Adrenal gland (tissue), 12 donors: ENCODE measurements around the gene CHM. TPM values are rescaled to one million over a fixed set of nuclear protein-coding genes. Genes with fewer than 3 reads are reported as not detected.
A peak's percentile ranks its signal among the peaks of the same experiment; 100 is the strongest.

Experiments
- DNase-seq, 7 donors: peaks; one replicate each; pipeline ENCODE4 v3.0.0-alpha.2; 2019 to 2020
- H3K27ac ChIP-seq, 5 donors: fragments of 200-600 bp; sonication (generic) in 4 of 5; 1 replicate in 3 of 5; 2 replicates in 2 of 5; pipeline versions ENCODE4 v1.5.1 to v1.8.0; 2016 to 2020; ENCODE audit warnings: mild to moderate bottlenecking in 1 of 5
- H3K27me3 ChIP-seq: fragments of 200-600 bp; 2 replicates; pipeline ENCODE4 v1.8.0; 2021
- H3K36me3 ChIP-seq, 2 donors: fragments of 200-600 bp; replicated peaks in 1 of 2; 1 replicate in 1 of 2; 2 replicates in 1 of 2; pipeline versions ENCODE4 v1.5.1 to v1.8.0; 2018 to 2022
- H3K4me1 ChIP-seq, 2 donors: fragments of 200-600 bp; replicated peaks in 1 of 2; 1 replicate in 1 of 2; 2 replicates in 1 of 2; pipeline versions ENCODE4 v1.5.1 to v1.8.0; 2018 to 2021
- H3K4me3 ChIP-seq, 4 donors: fragments of 200-600 bp; sonication (generic) in 3 of 4; one replicate each; pipeline ENCODE4 v1.5.1; 2016 to 2018
- H3K9me3 ChIP-seq, 3 donors: fragments of 200-600 bp; sonication (generic) in 1 of 3; replicated peaks in 1 of 3; 1 replicate in 2 of 3; 2 replicates in 1 of 3; pipeline versions ENCODE4 v1.5.1 to v1.8.0; 2016 to 2021
- POLR2A ChIP-seq, 2 donors: fragments of 450-650 bp; IDR thresholded peaks; one replicate each; pipeline ENCODE4 v1.6.1; 2017; ENCODE audit warnings: antibody characterized with exemption in 2 of 2, mild to moderate bottlenecking in 2 of 2, moderate library complexity in 1 of 2
- WGBS, 4 donors: extraction: QIAGEN DNeasy Blood & Tissue Kit in 2 of 4; methylation state at CpG; one replicate each; pipeline versions ENCODE4 v1.1.5 to v1.1.7; 2013 to 2017; 5-methylcytosine and 5-hydroxymethylcytosine counted together
- intact Hi-C, 2 donors: fragments of 100-400 bp; cut with DNase I; formaldehyde crosslinking; loops; one replicate each; pipeline versions ENCODE4 v1.14.1 to v1.15.0; 2022 to 2023
- microRNA counts, 2 donors: library from miRNA; unstranded; fragments of <30 nt; microRNA quantifications; one replicate each; lab custom pipeline; 2016
- microRNA-seq, 3 donors: library from miRNA; unstranded; fragments of <30 nt; microRNA quantifications; one replicate each; pipeline ENCODE4, GENCODE V29; 2017 to 2020
- polyA plus RNA-seq, 3 donors: library from polyadenylated mRNA; stranded (reverse); fragments of 200-250 nt in 2 of 3; fragments of 350-450 nt in 1 of 3; fragmentation: Illumina TruSeq in 1 of 3; extraction: RNeasy Lipid Tissue Mini Kit (QIAGEN cat#74804) in 1 of 3; gene quantifications; one replicate each; pipeline ENCODE4 v1.2.3, GENCODE V29; 2013 to 2014
- small RNA-seq, 2 donors: library from RNA; depleted of rRNA; stranded (forward); fragments of <200 nt; gene quantifications; one replicate each; pipeline ENCODE3, GENCODE V24; 2016
- total RNA-seq, 9 donors: library from RNA; depleted of rRNA in 4 of 9; stranded (reverse); fragments of >200 nt in 4 of 9; fragments of 120-200 nt in 1 of 9; fragmentation: NEBNext Ultra II Directional in 1 of 9; extraction: Animal tissue kit (Norgen Biotek cat#: 25700) in 1 of 9; gene quantifications; one replicate each; pipeline versions ENCODE4 v1.1.0 to v1.2.4, GENCODE V29; 2013 to 2023
- TF ChIP-seq, protein P1 (sequence below), 6 experiments: fragments of 450-650 bp in 4 of 6; fragments of 200-600 bp in 2 of 6; sonication (generic) in 1 of 6; IDR thresholded peaks; 1 replicate in 5 of 6; 2 replicates in 1 of 6; pipeline versions ENCODE4 v1.5.1 to v1.8.0; 2016 to 2021; ENCODE audit warnings: antibody characterized with exemption in 6 of 6, mild to moderate bottlenecking in 2 of 6, moderate library complexity in 1 of 6
- donor health status: healthy with polysubstance abuse.
- donor health status: Bipolar disorder and iron deficiency.
- donor health status: DM: yes; HTN: yes; CAD: no.
- donor health status: DM: no; HTN: no; CAD: no.
- donor health status: DM: no; HTN: no; CAD: no.
- donor health status: DM: yes; HTN: yes; CAD: no.

CHM gene
- total and polyA plus RNA-seq, 12 donors, result 12.6 to 48.8 (median 25.7) TPM

DNA sequence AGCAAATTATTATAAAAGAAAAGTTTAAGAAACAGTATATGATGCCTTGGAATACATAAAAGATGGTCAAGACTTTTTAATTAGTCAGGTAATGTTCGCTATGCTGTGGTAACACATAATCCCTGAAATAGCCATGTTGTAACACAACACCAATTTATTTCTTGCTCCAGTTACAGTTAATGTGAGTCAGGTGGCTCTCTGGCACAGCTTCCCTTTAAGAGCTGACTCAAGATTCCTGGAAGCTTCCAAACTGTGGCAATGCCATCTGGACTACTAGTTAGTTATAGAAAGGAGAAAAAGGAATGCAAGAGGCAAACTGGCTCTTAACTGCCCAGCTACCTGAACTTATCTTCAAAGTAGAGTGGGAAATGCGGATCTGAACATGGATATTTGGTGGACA lies 210.5 kb downstream of the CHM start:
- 57 to 82% (median 69%) methylated on average over 2 of the region's 2 CpGs for WGBS, 4 donors
- intact Hi-C loops, result no loop called here

DNA sequence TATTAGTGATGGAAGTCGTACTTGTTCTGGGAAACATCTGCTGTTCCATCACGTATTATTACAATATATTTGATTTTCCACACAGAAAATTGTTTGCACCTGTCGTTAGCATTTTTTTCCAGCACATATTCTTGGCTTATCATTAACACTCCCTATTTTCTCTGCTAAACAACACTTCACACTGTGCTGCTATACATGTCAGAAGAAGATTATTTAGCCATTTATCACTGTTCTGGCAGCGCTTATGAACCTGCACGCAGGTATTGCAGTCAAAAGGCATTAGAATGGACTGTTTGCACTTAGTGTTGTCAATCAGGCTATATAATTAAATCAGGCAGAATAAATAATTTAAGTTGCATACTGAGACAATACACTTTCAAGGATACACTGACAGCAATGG lies 218.6 kb downstream of the CHM start:
- Histone ChIP-seq H3K27ac (no peak overlapping the region), H3K4me3 (no peak overlapping the region), H3K27me3 (no peaks in the 10 kb centered on the region), H3K36me3 (no peaks in the 10 kb centered on the region), H3K9me3 (no peaks in the 10 kb centered on the region), H3K4me1 (no peaks in the 10 kb centered on the region)
- intact Hi-C loops, result no loop called here
- TF ChIP-seq, protein P1, sequence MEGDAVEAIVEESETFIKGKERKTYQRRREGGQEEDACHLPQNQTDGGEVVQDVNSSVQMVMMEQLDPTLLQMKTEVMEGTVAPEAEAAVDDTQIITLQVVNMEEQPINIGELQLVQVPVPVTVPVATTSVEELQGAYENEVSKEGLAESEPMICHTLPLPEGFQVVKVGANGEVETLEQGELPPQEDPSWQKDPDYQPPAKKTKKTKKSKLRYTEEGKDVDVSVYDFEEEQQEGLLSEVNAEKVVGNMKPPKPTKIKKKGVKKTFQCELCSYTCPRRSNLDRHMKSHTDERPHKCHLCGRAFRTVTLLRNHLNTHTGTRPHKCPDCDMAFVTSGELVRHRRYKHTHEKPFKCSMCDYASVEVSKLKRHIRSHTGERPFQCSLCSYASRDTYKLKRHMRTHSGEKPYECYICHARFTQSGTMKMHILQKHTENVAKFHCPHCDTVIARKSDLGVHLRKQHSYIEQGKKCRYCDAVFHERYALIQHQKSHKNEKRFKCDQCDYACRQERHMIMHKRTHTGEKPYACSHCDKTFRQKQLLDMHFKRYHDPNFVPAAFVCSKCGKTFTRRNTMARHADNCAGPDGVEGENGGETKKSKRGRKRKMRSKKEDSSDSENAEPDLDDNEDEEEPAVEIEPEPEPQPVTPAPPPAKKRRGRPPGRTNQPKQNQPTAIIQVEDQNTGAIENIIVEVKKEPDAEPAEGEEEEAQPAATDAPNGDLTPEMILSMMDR (IDR thresholded peaks at IDR 0.05), result no peak
- TF ChIP-seq POLR2A (IDR thresholded peaks at IDR 0.05), result no peak
- DNase-seq, result no peak
- 69 to 85% (median 75%) methylated on average over 5 of the region's 5 CpGs for WGBS, 4 donors

More for the DNA sequence above, 210.5 kb downstream of the CHM start:
- peak in 6 of 7 donors; percentile 9 to 46 (median 26) for DNase-seq
- H3K4me1 ChIP-seq, result no peaks in the 10 kb centered on the region
- no peaks in the 10 kb centered on the region for H3K27me3 ChIP-seq
- no peaks in the 10 kb centered on the region for H3K9me3 ChIP-seq
- TF ChIP-seq POLR2A (IDR thresholded peaks at IDR 0.05), result no peak
- TF ChIP-seq, protein P1 (IDR thresholded peaks at IDR 0.05), result no peak
- H3K4me3 ChIP-seq, result no peak overlapping the region
- H3K36me3 ChIP-seq, result no peaks in the 10 kb centered on the region
- no peak overlapping the region for H3K27ac ChIP-seq

DNA sequence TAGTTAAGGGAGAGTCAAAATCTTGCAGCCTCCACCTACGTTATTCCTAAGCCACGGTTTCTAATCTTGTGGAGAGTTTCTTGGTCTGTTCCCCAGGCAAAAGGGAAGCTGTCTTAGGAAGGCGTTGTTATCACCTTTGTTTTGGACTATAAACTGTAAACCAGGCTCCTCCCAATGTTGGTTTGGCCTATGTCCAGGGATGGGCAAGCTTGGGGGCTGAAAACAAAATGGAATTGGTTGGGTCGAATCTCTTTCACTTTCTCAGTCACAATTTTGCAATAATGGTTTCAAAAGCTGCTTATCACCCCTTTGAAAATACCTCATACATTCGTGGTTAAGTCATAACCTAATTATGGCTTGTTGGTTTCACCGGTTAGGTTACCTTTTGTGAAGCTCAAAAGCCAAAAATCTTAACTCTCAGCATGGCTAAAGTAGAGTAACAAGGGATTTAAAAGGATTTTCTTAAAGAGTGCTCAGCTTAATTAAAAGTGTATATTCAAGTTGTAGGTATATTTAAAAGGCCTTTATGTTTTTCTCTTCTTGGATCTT lies 232.1 kb downstream of the CHM start:
- H3K4me3 ChIP-seq, result no peak overlapping the region
- no peaks in the 10 kb centered on the region for H3K27me3 ChIP-seq
- no peaks in the 10 kb centered on the region for H3K4me1 ChIP-seq
- peaks cover 0 to 5% (median 0%) of the 10 kb centered on the region in 3 donors for H3K9me3 ChIP-seq
- H3K27ac ChIP-seq, result no peak overlapping the region
- DNase-seq, result no peak
- H3K36me3 ChIP-seq, result no peaks in the 10 kb centered on the region
- TF ChIP-seq POLR2A (IDR thresholded peaks at IDR 0.05), result no peak
- TF ChIP-seq, protein P1 (IDR thresholded peaks at IDR 0.05), result no peak
- intact Hi-C loops, result no loop called here
- 53 to 79% (median 71%) methylated on average over 6 of the region's 6 CpGs for WGBS, 4 donors

MicroRNAs encoded within 50 kb of the gene (microRNA counts, 767-probe panel; counts per million panel counts)
- microRNA hsa-miR-1321 (lab: Ali Mortazavi, UCI) (0 counts per million in 2 donors), microRNA hsa-miR-361-3p (lab: Ali Mortazavi, UCI) (4,867 to 5,122 counts per million in 2 donors), microRNA hsa-miR-361-5p (lab: Ali Mortazavi, UCI) (5,763 to 7,022 counts per million in 2 donors)

Small RNAs within 50 kb of the gene (microRNA-seq; reads per million reads assigned to microRNA genes)
- gene MIR1321, result 0 reads per million in 3 donors
- gene MIR361, result 4,489 to 7,814 (median 5,193) reads per million in 3 donors

Small RNAs within 50 kb of the gene (small RNA-seq; reads per million reads assigned to genes)
- gene AL022401.1 (0 reads per million in 2 donors), gene MIR361 (101 to 137 reads per million in 2 donors), gene NDUFA5P7 (0 reads per million in 2 donors), gene RF00019 (0 reads per million in 2 donors)

Other genes starting within 250 kb of the CHM start
- 1 to 10 TPM in 1 of 9 donors, under 1 TPM in 2, not detected in 6; 0.08 to 7.7 (median 0.09) TPM for gene DACH2, start 100.9 kb upstream of the CHM start, total RNA-seq
- under 1 TPM; 0.08 to 0.15 (median 0.10) TPM for gene DACH2, start 100.9 kb upstream of the CHM start, polyA plus RNA-seq